CD4-positive, alpha-beta T cell treated with Interleukin-4 for 4 hours (primary cell): Measurements from ENCODE around the gene KCNAB3.
A peak's percentile ranks its signal among the peaks of the same experiment; 100 is the strongest.

Experiments used
- DNase-seq: peaks from one replicate; pipeline ENCODE4 v3.0.0-alpha.2; 2020

KCNAB3 gene

GRCh38 chr17:7894866-7895265 lies 34.8 kb downstream of the KCNAB3 start:
- no peak for DNase-seq

GRCh38 chr17:7894226-7894625 lies 35.4 kb downstream of the KCNAB3 start:
- DNase-seq, result no peak

GRCh38 chr17:7893187-7893880 lies 36.3 kb downstream of the KCNAB3 start:
- no peak for DNase-seq

- peak; percentile 14 for DNase-seq
Observed at GRCh38 chr17:7889166-7889955, 40.3 kb downstream of the KCNAB3 start.

GRCh38 chr17:7888184-7888920 lies 41.3 kb downstream of the KCNAB3 start, which contains the start of gene CHD3:
TSS of gene CHD3 (plus strand) at chr17:7888789. CDS start at chr17:7889001, 212 bp downstream.
- peak; percentile 34 for DNase-seq

- DNase-seq, result peak; percentile 98
Observed at GRCh38 chr17:7887482-7888183, 42.0 kb downstream of the KCNAB3 start.

GRCh38 chr17:7887038-7887481 lies 42.6 kb downstream of the KCNAB3 start:
- no peak for DNase-seq

GRCh38 chr17:7886227-7887037 lies 43.2 kb downstream of the KCNAB3 start:
- DNase-seq, result peak; percentile 58

GRCh38 chr17:7885367-7886226 lies 44.1 kb downstream of the KCNAB3 start:
- peak; percentile 25 for DNase-seq

- DNase-seq, result peak; percentile 19
Observed at GRCh38 chr17:7884581-7885366, 44.9 kb downstream of the KCNAB3 start.

- peak; percentile 68 for DNase-seq
Observed at GRCh38 chr17:7883781-7884386, 45.8 kb downstream of the KCNAB3 start.

GRCh38 chr17:7882629-7883028 lies 47.0 kb downstream of the KCNAB3 start:
- DNase-seq, result no peak

GRCh38 chr17:7882068-7882467 lies 47.6 kb downstream of the KCNAB3 start:
- DNase-seq, result no peak

GRCh38 chr17:7881276-7882054 lies 48.2 kb downstream of the KCNAB3 start:
- DNase-seq, result no peak

GRCh38 chr17:7880076-7880868 lies 49.4 kb downstream of the KCNAB3 start:
- no peak for DNase-seq

GRCh38 chr17:7878234-7878633 lies 51.4 kb downstream of the KCNAB3 start:
- DNase-seq, result no peak

GRCh38 chr17:7875804-7876370 lies 53.8 kb downstream of the KCNAB3 start:
- no peak for DNase-seq
